GM19372 (cell line): Measurements from ENCODE around the gene NCLN.

Experiments
- ATAC-seq: cut with Tn5 transposase; IDR thresholded peaks from one replicate; pipeline ENCODE4 v1.9.1; 2021; ENCODE audit warnings: mild to moderate bottlenecking, low read depth, moderate library complexity; ENCODE audit not compliant: unreplicated experiment

Gene NCLN

DNA sequence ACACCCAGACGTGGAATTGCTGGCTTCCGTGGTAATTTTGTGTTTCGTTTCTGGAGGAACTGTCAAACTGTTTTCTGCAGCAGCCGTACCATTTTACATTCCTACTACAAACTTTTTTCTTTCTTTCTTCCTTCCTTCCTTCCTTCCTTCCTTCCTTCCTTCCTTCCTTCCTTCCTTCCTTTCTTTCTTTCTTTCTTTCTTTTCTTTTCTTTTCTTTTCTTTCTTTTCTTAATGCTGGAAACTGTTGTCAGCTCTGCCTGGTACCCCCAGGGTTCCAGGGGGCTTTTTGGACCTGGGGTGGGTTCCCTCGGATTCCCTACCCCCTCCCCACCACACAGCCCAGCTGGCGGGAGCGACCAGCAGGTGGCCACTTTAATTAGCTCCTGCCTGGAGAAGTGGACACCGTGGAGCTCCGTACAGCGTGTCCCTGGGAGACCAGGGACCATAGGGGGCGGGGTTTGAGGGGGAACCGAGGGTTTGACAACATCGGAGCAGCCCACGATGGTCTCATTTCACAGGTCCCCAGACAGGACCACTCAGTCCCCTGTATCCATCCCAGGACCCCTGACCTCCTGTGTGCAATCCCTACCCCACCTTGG is 63.1 kb downstream of the NCLN start:
- ATAC-seq: no peak

DNA sequence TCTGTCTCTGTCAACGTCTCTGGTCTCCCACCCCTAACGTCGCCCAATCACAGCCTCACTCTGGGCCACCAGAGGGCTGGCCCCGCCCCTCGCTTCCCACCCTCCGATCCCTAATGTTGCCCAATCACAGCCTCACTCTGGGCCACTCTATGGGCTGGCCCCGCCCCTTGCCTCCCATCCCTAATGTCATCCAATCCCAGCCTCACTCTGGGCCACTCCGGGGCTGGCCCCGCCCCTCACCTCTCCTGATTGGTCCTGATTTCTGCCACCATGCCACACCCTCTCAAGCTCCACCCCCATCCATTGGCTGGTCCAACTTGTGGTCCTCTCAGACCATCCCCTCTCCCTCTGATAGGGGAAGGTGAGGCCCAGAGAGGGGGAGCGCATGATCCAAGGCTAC is 63.7 kb downstream of the NCLN start:
- no peak for ATAC-seq

DNA sequence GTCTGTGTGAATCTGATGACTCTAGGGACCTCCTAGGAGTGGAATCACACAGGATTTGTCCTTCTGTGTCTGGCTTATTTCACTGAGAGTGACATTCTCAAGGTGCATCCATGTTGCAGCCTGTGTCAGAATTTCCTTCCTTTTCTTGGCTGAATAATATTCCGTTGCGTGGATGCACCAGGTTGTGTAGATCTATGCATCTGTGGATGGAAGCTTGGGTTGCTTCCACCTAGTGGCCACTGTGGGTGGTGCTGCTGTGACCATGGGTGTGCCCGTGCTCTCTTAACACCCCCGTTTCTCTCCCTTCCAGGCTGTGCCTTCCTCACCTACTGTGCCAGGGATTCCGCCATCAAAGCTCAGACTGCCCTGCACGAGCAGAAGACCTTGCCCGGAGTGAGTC is 64.9 kb downstream of the NCLN start:
- ATAC-seq: no peak

DNA sequence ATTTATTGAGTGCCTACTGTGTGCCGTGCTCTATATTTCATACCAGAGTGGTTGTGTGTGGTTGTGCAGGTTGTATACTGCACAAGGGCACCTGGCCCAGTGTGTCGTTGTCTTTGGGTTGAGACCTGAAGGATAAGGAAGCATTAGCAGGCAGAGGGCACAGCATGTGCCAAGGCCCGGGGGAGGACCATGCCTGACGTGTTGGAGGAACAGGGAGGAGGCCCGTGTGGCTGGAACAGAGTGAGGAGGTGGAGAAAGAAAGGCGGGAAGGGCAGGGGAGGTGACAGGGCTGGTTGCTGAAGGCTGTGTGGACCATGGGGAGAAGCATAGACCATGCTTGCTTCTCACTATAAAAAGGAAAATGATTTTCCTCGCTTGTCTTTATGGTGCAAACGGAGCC is 65.5 kb downstream of the NCLN start:
- no peak for ATAC-seq

DNA sequence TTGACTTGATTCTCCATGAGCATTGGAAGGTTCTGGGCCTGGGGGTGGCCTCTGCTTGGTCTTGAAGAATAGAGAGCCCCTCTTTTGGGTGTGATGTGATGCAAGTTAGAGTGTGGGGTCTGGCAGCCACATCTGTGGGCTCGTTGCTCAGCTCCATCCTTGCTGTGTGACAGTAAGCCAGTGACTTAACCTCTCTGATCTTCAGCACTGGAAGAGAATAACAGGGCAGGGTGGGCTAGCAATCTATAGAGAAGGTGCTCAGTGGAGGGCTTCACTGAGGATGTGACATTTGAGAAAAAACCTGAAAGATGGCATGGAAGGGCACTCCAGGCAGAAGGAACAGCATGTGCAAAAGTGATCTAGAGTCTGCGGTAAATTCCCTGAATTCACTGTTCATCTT is 66.9 kb downstream of the NCLN start:
- no peak for ATAC-seq

DNA sequence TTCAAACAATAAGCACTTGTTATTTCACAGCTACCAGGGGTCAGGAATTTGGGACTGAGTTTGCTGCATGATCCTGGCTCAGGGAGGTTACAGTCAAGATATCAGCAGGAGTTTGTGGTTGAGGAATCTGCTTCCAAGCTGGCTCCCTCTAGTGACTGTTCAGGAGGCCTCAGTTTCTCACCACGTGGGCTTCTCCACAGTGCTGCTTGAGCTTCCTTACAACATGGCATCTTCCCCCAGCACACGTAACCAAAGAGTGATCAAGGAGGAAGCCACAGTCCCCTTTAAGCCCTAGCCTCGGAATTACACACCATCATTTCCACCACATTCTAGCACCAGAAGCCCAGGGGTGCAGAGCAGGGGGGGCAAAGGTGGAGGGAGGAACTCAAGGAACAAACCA is 67.5 kb downstream of the NCLN start:
- ATAC-seq: no peak

DNA sequence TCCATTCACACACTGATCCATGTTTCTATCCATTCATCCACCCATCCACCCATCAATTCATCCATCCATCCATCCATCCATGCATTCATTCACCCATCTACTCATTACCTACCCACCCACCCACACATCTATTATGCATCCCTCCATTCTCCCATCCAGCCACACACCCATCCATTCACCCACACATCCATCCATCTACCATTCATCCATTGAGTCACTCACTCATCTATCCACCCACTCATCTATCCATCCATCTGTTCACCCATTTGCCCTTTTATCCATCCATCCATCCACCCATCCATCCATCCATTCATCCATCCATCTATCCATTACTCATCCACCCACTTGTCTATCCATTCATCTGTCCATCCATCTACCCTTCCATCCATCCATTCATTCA is 68.8 kb downstream of the NCLN start:
- no peak for ATAC-seq

DNA sequence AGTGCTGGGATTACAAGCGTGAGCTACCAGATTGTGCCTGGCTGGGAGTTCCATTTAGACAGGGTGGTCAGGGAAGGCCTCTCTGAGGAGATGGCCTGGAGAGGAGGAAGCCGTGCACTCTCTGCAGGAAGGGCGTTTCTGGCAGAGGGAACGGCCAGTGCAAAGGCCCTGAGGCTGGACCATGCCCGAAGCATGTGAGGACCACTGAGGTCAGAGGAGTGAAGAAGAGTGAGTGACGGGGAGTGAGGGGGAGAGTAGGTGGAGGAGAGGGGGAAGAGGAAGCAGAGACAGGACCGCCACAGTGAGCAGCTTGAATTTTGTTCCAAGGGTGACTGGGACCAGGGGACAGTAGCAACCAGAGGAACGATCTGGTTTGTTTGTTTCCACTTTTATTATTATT is 71.3 kb downstream of the NCLN start:
- no peak for ATAC-seq
